ENCODE results near the gene CYTH3. TPM values are rescaled to one million over a fixed set of nuclear protein-coding genes. Genes with fewer than 3 reads are reported as not detected.

Gene CYTH3
- total and polyA plus RNA-seq, 2 of the 8 experiments (the other 6 are each of a cell fraction or from before 2014, with no cell fraction given), result 10.3 to 11.9 TPM

DNA sequence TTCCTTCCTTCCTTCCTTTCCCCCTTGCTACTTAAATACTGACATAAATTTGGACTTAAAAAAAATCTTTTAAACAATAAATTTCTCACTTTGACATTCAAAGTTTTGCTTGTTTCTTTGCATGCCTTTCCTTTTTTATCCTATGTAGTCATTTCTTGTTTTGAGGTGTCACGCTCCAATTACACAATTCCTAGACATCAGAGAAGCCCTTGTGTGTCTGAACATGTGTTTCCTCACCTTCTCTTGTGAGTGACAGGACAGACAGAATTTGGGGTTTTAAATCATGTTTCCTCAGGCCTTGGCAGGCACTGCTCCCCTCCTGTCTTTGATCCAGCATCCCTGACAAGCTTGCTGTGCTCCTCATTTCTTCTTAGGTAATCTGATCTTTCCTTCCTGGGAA lies 91.3 kb downstream of the CYTH3 start:
- H3K27me3 ChIP-seq (replicated peaks in 1 of 4; ENCODE audit: control insufficient read depth in 3 of 4, extremely low read depth in 1 of 4, insufficient read depth in 3 of 4, low read length in 3 of 4), result no peaks in the 10 kb centered on the region
- H3K14ac ChIP-seq (ENCODE audit: insufficient read length), result no peak overlapping the region
- H3K79me1 ChIP-seq (ENCODE audit: low read depth, low read length), result no peaks in the 10 kb centered on the region
- no peak overlapping the region for H2BK12ac ChIP-seq (ENCODE audit: low read depth, low read length)
- 65% methylated on average over 1 of the region's 1 CpG; no CpG with 5 or more reads in 1 of the 2 experiments for WGBS, 2 experiments (ENCODE audit: extremely low coverage in 1 of 2, insufficient coverage in 1 of 2, insufficient read length in 1 of 2, insufficient replicate concordance in 2 of 2, low coverage in 1 of 2, low lambda C conversion rate in 2 of 2, missing lambda C conversion rate in 1 of 2)
- CTCF ChIA-PET (ENCODE audit: partially characterized antibody), result interaction anchor here (0.7 kb wide), 1 partner anchor 21 kb away, joined by 3 read pairs; no protein-coding TSS in a partner anchor
- H3K18ac ChIP-seq (ENCODE audit: extremely low read depth, low read length), result no peak overlapping the region
- no peaks in the 10 kb centered on the region for H3K9me3 ChIP-seq (ENCODE audit: insufficient read depth in 2 of 2, low read depth in 1 of 2, low read length in 1 of 2)
- H4K5ac ChIP-seq (ENCODE audit: insufficient read length, low read depth, low read length), result no peak overlapping the region
- FAIRE-seq, result no peak
- no peaks in the 10 kb centered on the region for H3K79me2 ChIP-seq (ENCODE audit: control insufficient read depth in 1 of 2, insufficient read depth in 2 of 2, low read length in 2 of 2)
- no peak overlapping the region for H3K9ac ChIP-seq (replicated peaks in 1 of 4; ENCODE audit: extremely low read depth in 1 of 4, low read depth in 3 of 4, low read length in 3 of 4)
- H3K4me3 ChIP-seq (ENCODE audit: extremely low read depth in 1 of 4, insufficient read depth in 2 of 4, low read depth in 3 of 4, low read length in 4 of 4), result no peak overlapping the region
- H4K8ac ChIP-seq (ENCODE audit: extremely low read depth, insufficient read depth, low read length), result no peak overlapping the region
- H3K56ac ChIP-seq (replicated peaks; ENCODE audit: insufficient read length, low read depth, low read length), result no peak overlapping the region
- no peak overlapping the region for H2AFZ ChIP-seq (ENCODE audit: low read length)
- DNase-seq (ENCODE audit: low read depth in 1 of 2, low spot score in 2 of 2), result no peak
- peaks cover 2 to 3% of the 10 kb centered on the region in 2 experiments for H4K20me1 ChIP-seq (replicated peaks in 1 of 2; ENCODE audit: control insufficient read depth in 1 of 2, insufficient read depth in 2 of 2, low read length in 2 of 2)
- H2BK15ac ChIP-seq (ENCODE audit: low read length), result no peak overlapping the region
- no peak overlapping the region for H3K27ac ChIP-seq (ENCODE audit: low read depth, low read length)
- POLR2A ChIA-PET (ENCODE audit: partially characterized antibody), result no interaction called here
- H2AK5ac ChIP-seq (ENCODE audit: low read depth, low read length), result no peak overlapping the region
- no peaks in the 10 kb centered on the region for H3K4me1 ChIP-seq (replicated peaks in 1 of 4; ENCODE audit: control insufficient read depth in 3 of 4, insufficient read depth in 4 of 4, low read length in 3 of 4)
- H3K4me2 ChIP-seq (ENCODE audit: insufficient read depth in 1 of 2, low read depth in 2 of 2, low read length in 2 of 2), result no peak overlapping the region
- no peak overlapping the region for H3K23ac ChIP-seq (ENCODE audit: insufficient read length)
- no peak overlapping the region for H2BK20ac ChIP-seq (ENCODE audit: low read length)
- H3K23me2 ChIP-seq (ENCODE audit: low read depth, low read length), result peaks cover 5% of the 10 kb centered on the region; the same call in 1 of the 2 replicates
- H3K4ac ChIP-seq (replicated peaks; ENCODE audit: insufficient read length, low read depth, low read length), result no peak overlapping the region
- no peak overlapping the region for H4K91ac ChIP-seq (replicated peaks; ENCODE audit: insufficient read length, low read length)
- H2BK120ac ChIP-seq (replicated peaks; ENCODE audit: low read depth, low read length), result no peak overlapping the region
- H2BK5ac ChIP-seq (ENCODE audit: low read depth, low read length), result no peak overlapping the region
- no peaks in the 10 kb centered on the region for H3K36me3 ChIP-seq (ENCODE audit: control insufficient read depth in 2 of 4, insufficient read depth in 4 of 4, low read length in 3 of 4)
- TF ChIP-seq PHF8 (conservative IDR thresholded peaks at IDR 0.05; ENCODE audit: low read depth, low read length) (no peak), SIN3A (conservative IDR thresholded peaks at IDR 0.05 in 1 of 2, IDR thresholded peaks at IDR 0.05 in 1 of 2; ENCODE audit: low read depth in 1 of 2, low read length in 2 of 2) (no peak), HDAC2 (IDR thresholded peaks at IDR 0.05; ENCODE audit: borderline replicate concordance in 1 of 2, low read depth in 2 of 2, low read length in 2 of 2) (no peak), KDM4A (IDR thresholded peaks at IDR 0.05; ENCODE audit: low read depth, low read length, severe bottlenecking) (no peak), BCL11A (IDR thresholded peaks at IDR 0.05; ENCODE audit: low read depth in 2 of 2, low read length in 2 of 2) (no peak), RXRA (IDR thresholded peaks at IDR 0.05; ENCODE audit: insufficient read depth, low read depth, low read length) (no peak), ZNF274 (IDR thresholded peaks at IDR 0.05; ENCODE audit: borderline replicate concordance, extremely low read depth, low read length) (no peak), MAFK (IDR thresholded peaks at IDR 0.05; ENCODE audit: low read depth, low read length) (no peak), CHD1 (IDR thresholded peaks at IDR 0.05; ENCODE audit: low read depth, low read length) (no peak), JUN (IDR thresholded peaks at IDR 0.05; ENCODE audit: low read depth, low read length) (no peak), GABPA (IDR thresholded peaks at IDR 0.05; ENCODE audit: borderline replicate concordance, insufficient read depth, low read length) (no peak)

Measured in H1 (cell line).